ENCODE results near the gene ACVR1. TPM values are rescaled to one million over a fixed set of nuclear protein-coding genes. Genes with fewer than 3 reads are reported as not detected.

The ACVR1 gene
- total RNA-seq, 1 experiment from 2014 or later: 26.4 TPM

- Mint-ChIP-seq H3K4me1 (ENCODE audit: insufficient read depth, unreplicated experiment) (peaks cover 10% of the 10 kb centered on the region), H3K9me3 (ENCODE audit: unreplicated experiment) (no peaks in the 10 kb centered on the region), H3K27ac (ENCODE audit: low read depth, unreplicated experiment) (no peak overlapping the region), H3K36me3 (ENCODE audit: insufficient read depth, unreplicated experiment) (peaks cover 27% of the 10 kb centered on the region), H3K27me3 (ENCODE audit: insufficient read depth, unreplicated experiment) (no peaks in the 10 kb centered on the region), H3K4me3 (ENCODE audit: unreplicated experiment) (no peak overlapping the region)
- intact Hi-C loops (cut with micrococcal nuclease): loop anchor here (5.0 to 10.0 kb wide), 2 partner anchors 287 to 975 kb away; no protein-coding TSS in a partner anchor
- DNase-seq (ENCODE audit: unreplicated experiment): no peak
- no TSS peak for BruUV-seq (replicated peaks)
- CTCF ChIA-PET: interaction anchor here (0.6 to 4.8 kb wide), 10 partner anchors 9 to 975 kb away, joined by 3 to 44 read pairs (median 4); no protein-coding TSS in a partner anchor
- POLR2A ChIA-PET: no interaction called here
- no peak for TF ChIP-seq CTCF (IDR thresholded peaks at IDR 0.05; ENCODE audit: unreplicated experiment)
Measured at GRCh38 chr2:157779794-157780193, 96.3 kb downstream of the ACVR1 start.

GRCh38 chr2:157777427-157777826 is 98.7 kb downstream of the ACVR1 start:
- ChIA-PET POLR2A (interaction anchor here (1.0 kb wide), 1 partner anchor 99 kb away, joined by 3 read pairs; the partner anchor contains the start of gene ACVR1), CTCF (interaction anchor here (0.8 to 4.8 kb wide), 4 partner anchors 79 to 977 kb away, joined by 3 to 44 read pairs (median 5); no protein-coding TSS in a partner anchor)
- peaks cover 33% of the 10 kb centered on the region for H3K36me3 Mint-ChIP-seq (ENCODE audit: insufficient read depth, unreplicated experiment)
- H3K27me3 Mint-ChIP-seq (ENCODE audit: insufficient read depth, unreplicated experiment): no peaks in the 10 kb centered on the region
- H3K4me1 Mint-ChIP-seq (ENCODE audit: insufficient read depth, unreplicated experiment): no peaks in the 10 kb centered on the region
- no peak overlapping the region for H3K4me3 Mint-ChIP-seq (ENCODE audit: unreplicated experiment)
- no peaks in the 10 kb centered on the region for H3K9me3 Mint-ChIP-seq (ENCODE audit: unreplicated experiment)
- TF ChIP-seq CTCF (IDR thresholded peaks at IDR 0.05; ENCODE audit: unreplicated experiment): peak; percentile 54
- H3K27ac Mint-ChIP-seq (ENCODE audit: low read depth, unreplicated experiment): no peak overlapping the region
- DNase-seq (ENCODE audit: unreplicated experiment): peak; percentile 58
- no TSS peak for BruUV-seq (replicated peaks)
- intact Hi-C loops (cut with micrococcal nuclease): loop anchor here (1.0 to 10.0 kb wide), 4 partner anchors 99 to 977 kb away; partner anchors contain the start of gene ACVR1

GRCh38 chr2:157771234-157771633 is 104.9 kb downstream of the ACVR1 start:
- H3K9me3 Mint-ChIP-seq (ENCODE audit: unreplicated experiment): no peaks in the 10 kb centered on the region
- intact Hi-C loops (cut with micrococcal nuclease): loop anchor here (10.0 kb wide), 1 partner anchor 984 kb away; no protein-coding TSS in a partner anchor
- ChIA-PET CTCF (interaction anchor here (0.6 to 1.5 kb wide), 5 partner anchors 9 to 984 kb away, joined by 3 read pairs; no protein-coding TSS in a partner anchor), POLR2A (no interaction called here)
- no peak for DNase-seq (ENCODE audit: unreplicated experiment)
- H3K4me1 Mint-ChIP-seq (ENCODE audit: insufficient read depth, unreplicated experiment): no peaks in the 10 kb centered on the region
- no peak overlapping the region for H3K27ac Mint-ChIP-seq (ENCODE audit: low read depth, unreplicated experiment)
- peaks cover 46% of the 10 kb centered on the region for H3K36me3 Mint-ChIP-seq (ENCODE audit: insufficient read depth, unreplicated experiment)
- H3K27me3 Mint-ChIP-seq (ENCODE audit: insufficient read depth, unreplicated experiment): no peaks in the 10 kb centered on the region
- no TSS peak for BruUV-seq (replicated peaks)
- no peak overlapping the region for H3K4me3 Mint-ChIP-seq (ENCODE audit: unreplicated experiment)
- no peak for TF ChIP-seq CTCF (IDR thresholded peaks at IDR 0.05; ENCODE audit: unreplicated experiment)

- CTCF ChIA-PET: interaction anchor here (0.6 to 1.1 kb wide), 4 partner anchors 232 to 442 kb away, joined by 3 read pairs; no protein-coding TSS in a partner anchor
- no peak overlapping the region for H3K4me3 Mint-ChIP-seq (ENCODE audit: unreplicated experiment)
Measured at GRCh38 chr2:157769856-157770255, 106.3 kb downstream of the ACVR1 start.

More at GRCh38 chr2:157769856-157770255, 106.3 kb downstream of the ACVR1 start:
- no peak for TF ChIP-seq CTCF (IDR thresholded peaks at IDR 0.05; ENCODE audit: unreplicated experiment)
- H3K27me3 Mint-ChIP-seq (ENCODE audit: insufficient read depth, unreplicated experiment): no peaks in the 10 kb centered on the region
- peaks cover 48% of the 10 kb centered on the region for H3K36me3 Mint-ChIP-seq (ENCODE audit: insufficient read depth, unreplicated experiment)
- no peaks in the 10 kb centered on the region for H3K9me3 Mint-ChIP-seq (ENCODE audit: unreplicated experiment)
- BruUV-seq (replicated peaks): no TSS peak
- POLR2A ChIA-PET: no interaction called here
- H3K27ac Mint-ChIP-seq (ENCODE audit: low read depth, unreplicated experiment): no peak overlapping the region
- DNase-seq (ENCODE audit: unreplicated experiment): no peak
- intact Hi-C loops (cut with micrococcal nuclease): loop anchor here (10.0 kb wide), 3 partner anchors 135 to 985 kb away; no protein-coding TSS in a partner anchor
- H3K4me1 Mint-ChIP-seq (ENCODE audit: insufficient read depth, unreplicated experiment): no peaks in the 10 kb centered on the region

Data from MCF 10A (cell line).